GM20000 (cell line): ENCODE measurements around the gene GTF2A2.

ENCODE experiments used
- DNase-seq: peaks from one replicate; pipeline ENCODE4 v3.0.0; 2012; ENCODE audit warnings: low spot score
- TF ChIP-seq, protein P1 (sequence below): IDR thresholded peaks from 2 replicates; pipeline ENCODE4 v1.5.1; 2012; ENCODE audit warnings: mild to moderate bottlenecking, control low read depth; ENCODE audit errors: extremely low read depth, missing control alignments

The GTF2A2 gene

DNA sequence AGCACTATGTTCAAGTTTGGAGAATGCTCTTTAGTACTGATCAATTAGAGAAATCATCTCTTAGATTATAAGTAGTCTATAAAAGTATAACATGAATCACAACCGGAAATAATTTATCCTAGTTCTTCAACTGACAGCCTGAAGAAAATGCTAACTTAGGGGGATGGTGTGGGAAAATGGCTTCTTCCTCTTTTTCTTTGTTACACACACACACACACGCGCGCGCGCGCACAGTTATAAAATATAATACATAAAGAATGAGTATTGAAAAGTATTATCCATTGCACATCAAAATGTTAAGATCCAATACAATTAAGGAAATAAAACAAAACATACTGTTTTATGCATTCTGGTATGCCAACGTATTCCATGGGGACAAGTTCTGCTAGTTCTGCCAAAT is 11.2 kb upstream of the GTF2A2 start:
- DNase-seq, result no peak
- TF ChIP-seq, protein P1, sequence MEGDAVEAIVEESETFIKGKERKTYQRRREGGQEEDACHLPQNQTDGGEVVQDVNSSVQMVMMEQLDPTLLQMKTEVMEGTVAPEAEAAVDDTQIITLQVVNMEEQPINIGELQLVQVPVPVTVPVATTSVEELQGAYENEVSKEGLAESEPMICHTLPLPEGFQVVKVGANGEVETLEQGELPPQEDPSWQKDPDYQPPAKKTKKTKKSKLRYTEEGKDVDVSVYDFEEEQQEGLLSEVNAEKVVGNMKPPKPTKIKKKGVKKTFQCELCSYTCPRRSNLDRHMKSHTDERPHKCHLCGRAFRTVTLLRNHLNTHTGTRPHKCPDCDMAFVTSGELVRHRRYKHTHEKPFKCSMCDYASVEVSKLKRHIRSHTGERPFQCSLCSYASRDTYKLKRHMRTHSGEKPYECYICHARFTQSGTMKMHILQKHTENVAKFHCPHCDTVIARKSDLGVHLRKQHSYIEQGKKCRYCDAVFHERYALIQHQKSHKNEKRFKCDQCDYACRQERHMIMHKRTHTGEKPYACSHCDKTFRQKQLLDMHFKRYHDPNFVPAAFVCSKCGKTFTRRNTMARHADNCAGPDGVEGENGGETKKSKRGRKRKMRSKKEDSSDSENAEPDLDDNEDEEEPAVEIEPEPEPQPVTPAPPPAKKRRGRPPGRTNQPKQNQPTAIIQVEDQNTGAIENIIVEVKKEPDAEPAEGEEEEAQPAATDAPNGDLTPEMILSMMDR, result no peak

DNA sequence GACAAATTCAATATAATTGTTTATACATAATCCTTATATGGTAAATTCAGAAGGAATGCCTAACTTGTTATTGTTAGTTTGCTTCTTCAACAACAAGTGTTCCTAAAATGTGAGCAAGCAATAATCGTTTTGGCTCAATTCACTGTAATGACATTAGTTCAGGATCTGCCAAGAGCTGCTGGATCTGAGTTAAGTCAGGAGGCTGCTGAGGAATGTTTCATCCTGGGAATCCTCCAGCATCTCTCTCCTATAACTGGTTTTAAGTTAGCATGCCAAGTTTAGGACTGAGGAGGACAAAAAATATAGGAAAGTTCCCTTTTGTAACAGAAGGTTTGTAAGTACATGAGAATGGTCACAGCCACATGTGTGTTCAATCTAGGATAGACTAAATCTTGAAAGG is 4.9 kb upstream of the GTF2A2 start:
- TF ChIP-seq, protein P1, result no peak
- DNase-seq, result no peak

DNA sequence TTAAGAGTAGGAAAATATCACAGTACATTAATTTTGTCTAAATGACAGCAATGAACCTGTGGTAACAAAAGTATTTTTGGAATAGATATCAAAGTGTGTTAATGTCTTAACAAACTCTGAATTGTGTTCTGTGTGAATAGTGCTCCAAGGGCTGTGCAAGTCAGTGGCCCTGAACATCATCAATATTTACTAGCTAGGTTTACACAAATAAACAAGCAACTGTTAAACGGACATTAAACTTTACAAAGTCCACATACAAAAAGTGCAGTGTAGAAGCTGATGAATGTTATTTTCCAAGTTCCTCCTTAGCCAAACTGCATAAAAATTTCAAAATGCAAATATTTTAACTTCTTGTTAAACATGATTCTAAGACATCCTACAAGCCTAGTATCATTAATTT is 2.1 kb upstream of the GTF2A2 start:
- DNase-seq, result no peak

DNA sequence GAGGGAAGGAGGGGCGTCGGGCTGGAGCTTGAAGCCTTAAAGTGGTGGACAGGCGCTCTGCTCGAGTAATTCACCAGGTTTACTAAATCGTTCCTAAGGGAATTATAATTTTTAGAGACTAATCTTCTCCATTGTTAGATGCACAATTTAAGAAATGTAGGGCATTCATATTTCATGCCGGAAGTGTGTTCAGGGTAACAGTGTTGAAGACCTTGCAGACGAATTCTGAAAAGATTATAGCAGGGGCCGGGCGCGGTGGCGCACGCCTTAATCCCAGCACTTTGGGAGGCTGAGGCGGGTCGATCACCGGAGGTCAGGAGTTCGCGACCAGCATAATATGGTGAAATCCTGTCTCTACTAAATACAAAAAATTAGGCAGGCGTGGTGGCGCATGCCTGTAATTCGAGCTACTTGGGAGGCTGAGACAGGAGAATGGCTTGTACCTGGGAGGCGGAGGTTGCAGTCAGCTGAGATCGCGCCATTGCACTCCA is 365 bp upstream of the GTF2A2 start:
- TF ChIP-seq, protein P1, result no peak
- DNase-seq, result no peak

More for the DNA sequence above, 2.1 kb upstream of the GTF2A2 start:
- TF ChIP-seq, protein P1, result no peak

DNA sequence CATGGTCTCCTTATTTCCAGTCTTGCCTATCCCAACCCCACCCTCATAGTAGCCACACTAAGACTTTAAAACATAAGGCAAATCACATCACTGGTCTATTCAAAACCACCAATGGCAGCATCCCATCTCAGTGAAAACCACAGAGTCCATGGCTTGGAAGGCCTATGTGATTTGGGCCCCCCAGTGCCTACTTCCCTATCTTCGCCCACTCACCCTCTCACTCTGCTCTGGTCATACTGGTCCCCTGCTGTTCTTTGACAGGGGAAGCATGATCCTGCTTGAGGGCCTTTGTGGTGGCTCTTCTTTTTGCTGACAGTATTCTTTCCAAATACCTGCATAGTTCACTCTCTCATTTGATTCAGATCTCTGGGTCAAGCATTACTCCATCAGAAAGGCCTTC is 3.3 kb downstream of the GTF2A2 start:
- TF ChIP-seq, protein P1, result no peak
- DNase-seq, result no peak

DNA sequence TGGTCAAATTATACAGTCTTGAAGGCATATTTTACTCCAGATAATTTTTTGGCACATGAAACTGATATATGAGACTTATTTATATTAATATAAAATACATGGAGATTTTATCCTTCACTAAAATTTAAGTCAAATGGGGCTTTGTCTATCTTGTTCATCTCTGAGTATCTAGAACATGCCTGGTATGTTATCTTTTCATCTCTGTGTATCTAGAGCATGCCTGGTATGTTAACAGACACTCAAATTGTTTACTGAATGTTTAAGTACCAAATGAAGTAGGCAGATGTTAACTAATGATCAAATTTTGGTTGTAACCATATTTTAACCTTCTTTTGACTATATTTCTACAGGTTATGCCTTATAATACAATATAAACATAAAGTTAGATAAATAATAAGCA is 7.7 kb downstream of the GTF2A2 start:
- no peak for DNase-seq
- TF ChIP-seq, protein P1, result no peak

DNA sequence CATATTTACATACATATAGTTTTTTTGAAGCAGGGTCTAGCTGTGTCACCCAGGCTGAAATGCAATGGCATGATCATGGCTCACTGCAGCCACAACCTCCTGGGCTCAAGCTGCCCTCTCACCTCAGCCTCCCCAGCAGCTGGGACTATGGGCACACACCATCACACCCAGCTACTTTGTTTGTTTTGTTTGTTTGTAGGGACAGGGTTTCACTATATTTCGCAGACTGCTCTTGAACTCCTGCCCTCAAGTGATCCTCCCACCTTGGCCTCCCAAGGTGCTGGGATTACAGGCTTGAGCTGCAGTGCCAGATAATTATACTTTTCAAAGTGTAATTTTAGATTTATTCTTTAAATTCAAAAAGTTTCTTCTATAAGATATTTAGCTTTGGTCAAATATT is 10.2 kb downstream of the GTF2A2 start:
- no peak for DNase-seq

More for the DNA sequence above, 10.2 kb downstream of the GTF2A2 start:
- TF ChIP-seq, protein P1, result no peak
